ENCODE results near the gene TNS4. TPM values are rescaled to one million over a fixed set of nuclear protein-coding genes. Genes with fewer than 3 reads are reported as not detected.

TNS4 gene
- total and polyA plus RNA-seq, 8 donors = 0.03 to 1.6 (median 0.18) TPM; not detected in 2

DNA sequence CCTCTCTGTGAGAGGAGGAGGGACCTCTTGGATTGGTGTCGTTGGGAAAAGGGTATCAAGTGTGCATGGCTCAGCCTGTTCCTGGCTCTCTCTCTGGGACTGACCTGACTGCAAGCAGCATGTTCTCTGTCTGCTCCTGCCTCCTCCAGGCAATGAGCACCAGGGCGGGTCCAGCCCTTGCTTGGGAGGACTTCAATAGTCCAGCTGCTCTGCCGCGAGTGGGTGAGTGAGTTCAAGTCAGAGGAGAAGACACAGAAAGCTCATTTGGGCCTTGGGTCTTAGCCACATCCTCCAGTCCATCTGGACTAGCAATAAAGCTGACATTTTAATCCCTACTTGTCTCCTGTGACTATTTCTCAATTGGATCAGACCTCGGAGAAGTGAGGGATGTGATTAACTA, 25.2 kb upstream of the TNS4 start:
- no peak overlapping the region for H3K4me3 ChIP-seq
- ATAC-seq = peak; percentile 54
- DNase-seq = peak in 1 of 4 donors; percentile 35
- no peaks in the 10 kb centered on the region for H3K36me3 ChIP-seq
- no peaks in the 10 kb centered on the region for H3K4me1 ChIP-seq
- intact Hi-C loops (cut with DNase I) = no loop called here
- H3K9me3 ChIP-seq = peaks cover 0 to 7% of the 10 kb centered on the region in 2 donors
- H3K27me3 ChIP-seq = no peaks in the 10 kb centered on the region
- TF ChIP-seq, protein P1, sequence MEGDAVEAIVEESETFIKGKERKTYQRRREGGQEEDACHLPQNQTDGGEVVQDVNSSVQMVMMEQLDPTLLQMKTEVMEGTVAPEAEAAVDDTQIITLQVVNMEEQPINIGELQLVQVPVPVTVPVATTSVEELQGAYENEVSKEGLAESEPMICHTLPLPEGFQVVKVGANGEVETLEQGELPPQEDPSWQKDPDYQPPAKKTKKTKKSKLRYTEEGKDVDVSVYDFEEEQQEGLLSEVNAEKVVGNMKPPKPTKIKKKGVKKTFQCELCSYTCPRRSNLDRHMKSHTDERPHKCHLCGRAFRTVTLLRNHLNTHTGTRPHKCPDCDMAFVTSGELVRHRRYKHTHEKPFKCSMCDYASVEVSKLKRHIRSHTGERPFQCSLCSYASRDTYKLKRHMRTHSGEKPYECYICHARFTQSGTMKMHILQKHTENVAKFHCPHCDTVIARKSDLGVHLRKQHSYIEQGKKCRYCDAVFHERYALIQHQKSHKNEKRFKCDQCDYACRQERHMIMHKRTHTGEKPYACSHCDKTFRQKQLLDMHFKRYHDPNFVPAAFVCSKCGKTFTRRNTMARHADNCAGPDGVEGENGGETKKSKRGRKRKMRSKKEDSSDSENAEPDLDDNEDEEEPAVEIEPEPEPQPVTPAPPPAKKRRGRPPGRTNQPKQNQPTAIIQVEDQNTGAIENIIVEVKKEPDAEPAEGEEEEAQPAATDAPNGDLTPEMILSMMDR (IDR thresholded peaks at IDR 0.05) = no peak
- no peak overlapping the region for H3K27ac ChIP-seq

DNA sequence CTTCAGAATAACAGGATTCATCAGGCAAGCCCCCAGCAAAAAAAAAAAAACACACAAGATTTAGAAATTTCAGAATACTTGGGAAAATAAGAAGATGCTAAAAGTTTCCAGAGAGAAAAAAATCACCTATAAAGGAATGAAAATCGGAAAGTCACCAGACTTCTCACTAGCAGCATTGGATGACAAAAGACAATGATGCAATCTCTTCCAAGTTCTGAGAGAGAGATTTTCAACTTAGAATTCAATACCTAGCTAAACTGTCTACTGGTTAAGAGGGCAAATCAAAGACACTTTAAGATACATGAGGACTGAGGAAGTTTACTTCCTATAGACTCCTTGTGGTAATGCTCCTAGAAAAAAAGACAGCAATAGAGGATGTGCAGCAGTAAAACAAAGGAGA, 23.9 kb upstream of the TNS4 start:
- no peak overlapping the region for H3K4me3 ChIP-seq
- intact Hi-C loops (cut with DNase I) = no loop called here
- no peaks in the 10 kb centered on the region for H3K36me3 ChIP-seq
- no peaks in the 10 kb centered on the region for H3K4me1 ChIP-seq
- H3K27ac ChIP-seq = no peak overlapping the region
- no peaks in the 10 kb centered on the region for H3K27me3 ChIP-seq
- DNase-seq (no peak), ATAC-seq (no peak)
- H3K9me3 ChIP-seq = peaks cover 0 to 7% of the 10 kb centered on the region in 2 donors
- TF ChIP-seq, protein P1 (IDR thresholded peaks at IDR 0.05) = no peak

DNA sequence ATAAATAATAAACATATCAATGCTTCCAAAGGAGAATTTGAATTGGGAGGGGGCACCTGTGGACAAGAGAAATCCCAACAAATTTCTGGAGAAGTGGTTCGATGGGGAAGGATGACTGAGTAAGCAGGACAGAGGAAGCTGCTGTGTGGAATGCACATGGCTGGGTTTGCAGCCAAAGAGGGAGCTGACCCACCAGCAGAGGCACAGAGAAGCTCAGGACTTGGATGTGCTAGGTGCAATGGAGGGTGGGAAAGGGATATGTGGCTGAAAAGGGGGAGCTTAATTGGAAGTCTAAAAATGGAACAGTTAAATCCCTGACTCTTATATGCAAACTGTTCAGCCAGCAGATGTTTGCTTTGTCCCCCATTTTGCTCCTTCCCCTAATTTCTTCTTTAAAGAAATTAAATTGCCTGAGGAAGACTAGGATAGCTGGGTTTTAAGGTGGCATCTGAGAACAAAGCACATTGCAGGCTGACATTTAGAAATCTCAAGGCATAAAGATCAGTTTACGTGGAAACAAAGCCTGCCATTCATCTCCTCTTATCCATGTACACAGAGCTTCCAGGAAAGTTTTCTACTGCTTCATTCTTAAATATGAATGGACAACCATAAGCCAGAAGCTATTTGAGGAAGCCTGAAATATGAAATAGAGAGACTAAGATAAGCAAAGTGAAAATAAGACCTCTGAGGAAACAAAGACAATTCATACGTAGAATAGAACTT, 23.0 kb upstream of the TNS4 start:
- Histone ChIP-seq H3K36me3 (no peaks in the 10 kb centered on the region), H3K27ac (no peak overlapping the region), H3K4me1 (no peaks in the 10 kb centered on the region), H3K27me3 (no peaks in the 10 kb centered on the region), H3K9me3 (peaks cover 0 to 7% of the 10 kb centered on the region in 2 donors), H3K4me3 (no peak overlapping the region)
- intact Hi-C loops (cut with DNase I) = no loop called here
- no peak for DNase-seq
- TF ChIP-seq, protein P1 (IDR thresholded peaks at IDR 0.05) = no peak
- no peak for ATAC-seq

DNA sequence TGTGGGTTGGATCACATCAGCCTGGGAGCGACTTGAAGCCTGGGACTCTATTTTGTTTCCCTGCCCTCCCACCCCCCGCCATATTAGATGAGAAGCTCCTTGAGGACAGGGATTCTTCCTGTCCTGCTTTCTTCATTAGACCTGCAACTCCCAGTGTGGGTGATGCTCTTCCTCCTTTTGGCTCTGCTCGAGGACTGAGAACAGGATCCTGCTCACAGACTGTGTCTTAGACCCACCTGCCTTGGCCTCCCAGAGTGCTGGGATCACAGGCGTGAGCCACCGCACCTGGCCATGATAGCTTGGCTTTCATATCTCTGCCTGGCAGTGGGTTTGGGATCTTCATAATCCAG, 21.5 kb upstream of the TNS4 start:
- Histone ChIP-seq H3K4me3 (no peak overlapping the region), H3K4me1 (peaks cover 0 to 10% of the 10 kb centered on the region in 2 donors), H3K36me3 (no peaks in the 10 kb centered on the region), H3K9me3 (peaks cover 0 to 7% of the 10 kb centered on the region in 2 donors), H3K27me3 (no peaks in the 10 kb centered on the region), H3K27ac (no peak overlapping the region)
- DNase-seq (peak in 1 of 4 donors; percentile 1), ATAC-seq (no peak)
- TF ChIP-seq, protein P1 (IDR thresholded peaks at IDR 0.05) = no peak
- intact Hi-C loops (cut with DNase I) = no loop called here

DNA sequence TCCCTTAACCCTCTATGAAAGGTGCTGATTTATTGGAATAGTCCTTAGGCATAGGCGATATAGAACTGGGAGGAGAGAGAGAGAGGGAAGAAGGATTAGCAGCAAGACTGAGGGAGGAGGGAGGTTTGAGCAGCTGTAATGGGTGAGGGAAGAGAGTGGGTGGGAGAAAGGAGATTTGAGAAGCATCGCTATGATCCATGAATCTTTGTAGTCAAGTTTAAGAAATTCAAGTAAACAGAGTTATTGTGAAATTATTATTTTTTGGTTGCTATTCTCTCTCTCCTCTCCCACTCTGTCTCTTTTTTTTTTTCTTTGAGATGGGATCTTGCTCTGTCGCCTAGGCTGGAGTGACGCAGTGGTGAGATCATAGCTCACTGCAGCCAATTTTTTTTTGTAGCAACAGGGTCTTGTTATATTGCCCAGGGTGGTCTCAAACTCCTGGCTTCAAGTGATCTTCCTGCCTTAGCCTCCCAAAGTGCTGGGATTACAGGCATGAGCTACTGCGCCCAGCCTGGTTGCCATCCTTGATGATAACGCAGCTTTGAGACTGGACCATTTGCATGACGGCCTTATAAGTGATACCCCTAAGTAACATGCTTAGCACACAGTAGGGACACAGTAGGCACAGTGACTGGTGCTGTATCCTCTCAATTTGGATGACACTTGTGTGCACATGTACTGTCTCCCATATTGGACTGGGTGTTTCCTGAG, 21.0 kb upstream of the TNS4 start:
- Histone ChIP-seq H3K27ac (no peak overlapping the region), H3K27me3 (no peaks in the 10 kb centered on the region), H3K9me3 (peaks cover 0 to 7% of the 10 kb centered on the region in 2 donors), H3K4me1 (peaks cover 0 to 15% of the 10 kb centered on the region in 2 donors), H3K36me3 (no peaks in the 10 kb centered on the region), H3K4me3 (no peak overlapping the region)
- intact Hi-C loops (cut with DNase I) = no loop called here
- ATAC-seq (peak; percentile 23), DNase-seq (peak in 1 of 4 donors; percentile 4)
- TF ChIP-seq, protein P1 (IDR thresholded peaks at IDR 0.05) = no peak
